GM21447 (cell line): ENCODE results near the gene NCOR2.

Source experiments
- ATAC-seq: cut with Tn5 transposase; IDR thresholded peaks from one replicate; pipeline ENCODE4 v1.9.1; 2021; ENCODE audit not compliant: unreplicated experiment

NCOR2 gene

GRCh38 chr12:124566997-124567672 lies at the start of gene NCOR2:
NCOR2 (minus strand) TSS chr12:124567612; CDS start chr12:124495251, 72,361 bp downstream.
- peak; percentile 5 for ATAC-seq

GRCh38 chr12:124616394-124617221 lies 49.2 kb upstream of the NCOR2 start:
- ATAC-seq, result no peak

GRCh38 chr12:124614512-124615292 lies 47.3 kb upstream of the NCOR2 start:
- ATAC-seq, result no peak

GRCh38 chr12:124613151-124613585 lies 45.8 kb upstream of the NCOR2 start:
- no peak for ATAC-seq

- no peak for ATAC-seq
Measured at GRCh38 chr12:124612410-124612680, 44.9 kb upstream of the NCOR2 start.

- no peak for ATAC-seq
Measured at GRCh38 chr12:124611559-124612409, 44.4 kb upstream of the NCOR2 start.

GRCh38 chr12:124610629-124611558 lies 43.5 kb upstream of the NCOR2 start:
- no peak for ATAC-seq

GRCh38 chr12:124610021-124610612 lies 42.7 kb upstream of the NCOR2 start:
- no peak for ATAC-seq

- peak; percentile 79 for ATAC-seq
Measured at GRCh38 chr12:124609041-124609989, 41.9 kb upstream of the NCOR2 start.

- peak; percentile 24 for ATAC-seq
Measured at GRCh38 chr12:124608450-124608870, 41.0 kb upstream of the NCOR2 start.

GRCh38 chr12:124607681-124608425 lies 40.4 kb upstream of the NCOR2 start:
- ATAC-seq, result no peak

GRCh38 chr12:124605883-124606774 lies 38.7 kb upstream of the NCOR2 start:
- ATAC-seq, result no peak

GRCh38 chr12:124605150-124605882 lies 37.9 kb upstream of the NCOR2 start:
- ATAC-seq, result no peak

- ATAC-seq, result no peak
Measured at GRCh38 chr12:124604264-124604680, 36.9 kb upstream of the NCOR2 start.

- ATAC-seq, result no peak
Measured at GRCh38 chr12:124603831-124604251, 36.4 kb upstream of the NCOR2 start.

GRCh38 chr12:124603100-124603541 lies 35.7 kb upstream of the NCOR2 start:
- ATAC-seq, result no peak
